Natural killer cell treated with Interleukin-12 subunit alpha and Interleukin-12 subunit beta and Interleukin-15 and Interleukin-18, amount 100 ng/mL, for 72 hours (primary cell): ENCODE measurements around the gene CCDC170. TPM values are rescaled to one million over a fixed set of nuclear protein-coding genes. Genes with fewer than 3 reads are reported as not detected.
A peak's percentile ranks its signal among the peaks of the same experiment; 100 is the strongest.
"Not testable (repeated sequence)": the region's sequence is repeated elsewhere in the genome, so short reads cannot be mapped to it uniquely, and the experiment has no call there.

Experiments
- ATAC-seq, 2 donors: fragments of 150-1000 bp; cut with Tn5 transposase in 1 of 2; sonication (Bioruptor Pico), chemical (Tn5 transposase) in 1 of 2; 2 replicates each; pipeline ENCODE4 v1.10.0; 2021
- DNase-seq: peaks from one replicate; pipeline ENCODE4 v3.0.0; 2022; ENCODE audit warnings: low spot score
- H3K27ac Mint-ChIP-seq, 2 donors: 1 replicate in 1 of 2; 2 replicates in 1 of 2; pipeline ENCODE4 v1.8.0; 2022; ENCODE audit warnings: mixed read lengths in 2 of 2, mild to moderate bottlenecking in 1 of 2, moderate library complexity in 1 of 2
- H3K27me3 Mint-ChIP-seq, 2 donors: 1 replicate in 1 of 2; 2 replicates in 1 of 2; pipeline ENCODE4 v1.8.0; 2022; ENCODE audit warnings: mixed read lengths in 2 of 2
- H3K36me3 Mint-ChIP-seq: one replicate; pipeline ENCODE4 v1.8.0; 2022; ENCODE audit warnings: mixed read lengths
- H3K4me1 Mint-ChIP-seq, 2 donors: 1 replicate in 1 of 2; 2 replicates in 1 of 2; pipeline ENCODE4 v1.8.0; 2022; ENCODE audit warnings: low read depth in 2 of 2, mixed read lengths in 2 of 2, mild to moderate bottlenecking in 1 of 2
- H3K4me3 Mint-ChIP-seq: one replicate; pipeline ENCODE4 v1.8.0; 2022; ENCODE audit warnings: mixed read lengths
- H3K9me3 Mint-ChIP-seq: 2 replicates; pipeline ENCODE4 v1.8.0; 2022; ENCODE audit warnings: mixed read lengths
- total RNA-seq, 2 donors: library from RNA; stranded (reverse); gene quantifications; one replicate each; pipeline ENCODE4 v1.2.3, GENCODE V29; 2022

CCDC170 gene
- total RNA-seq, 2 donors from 2014 or later: not detected

GRCh38 chr6:151539506-151540268 is 45.9 kb downstream of the CCDC170 start:
- DNase-seq (no peak), ATAC-seq (no peak)
- Mint-ChIP-seq H3K4me1 (no peaks in the 10 kb centered on the region), H3K27me3 (peaks cover 11 to 48% of the 10 kb centered on the region in 2 donors), H3K4me3 (no peak overlapping the region), H3K36me3 (peaks cover 15% of the 10 kb centered on the region), H3K9me3 (peaks cover 8% of the 10 kb centered on the region), H3K27ac (no peak overlapping the region)

DNA sequence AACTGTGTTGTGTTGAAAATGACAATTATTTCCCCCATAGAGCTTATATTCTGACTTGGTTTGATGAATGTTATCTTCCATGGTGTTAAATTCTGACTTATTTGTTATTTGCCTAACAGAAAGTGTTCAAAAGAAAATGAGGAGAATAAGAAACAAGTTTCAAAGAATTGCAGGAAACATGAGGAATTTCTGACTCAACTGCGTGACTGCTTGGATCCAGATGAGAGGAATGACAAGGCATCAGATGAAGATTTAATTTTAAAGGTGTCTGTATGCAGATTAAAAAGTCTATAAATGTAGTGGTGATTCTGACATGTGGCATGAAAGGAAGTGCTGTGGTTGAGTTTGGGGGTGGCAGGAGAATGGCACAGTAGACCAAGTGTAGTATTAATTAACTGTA is 50.6 kb downstream of the CCDC170 start:
- Mint-ChIP-seq H3K27me3 (peaks cover 10 to 37% of the 10 kb centered on the region in 2 donors), H3K4me1 (no peaks in the 10 kb centered on the region), H3K4me3 (no peak overlapping the region), H3K9me3 (peaks cover 7% of the 10 kb centered on the region), H3K36me3 (peaks cover 13% of the 10 kb centered on the region), H3K27ac (no peak overlapping the region)
- DNase-seq: no peak
- ATAC-seq: no peak

DNA sequence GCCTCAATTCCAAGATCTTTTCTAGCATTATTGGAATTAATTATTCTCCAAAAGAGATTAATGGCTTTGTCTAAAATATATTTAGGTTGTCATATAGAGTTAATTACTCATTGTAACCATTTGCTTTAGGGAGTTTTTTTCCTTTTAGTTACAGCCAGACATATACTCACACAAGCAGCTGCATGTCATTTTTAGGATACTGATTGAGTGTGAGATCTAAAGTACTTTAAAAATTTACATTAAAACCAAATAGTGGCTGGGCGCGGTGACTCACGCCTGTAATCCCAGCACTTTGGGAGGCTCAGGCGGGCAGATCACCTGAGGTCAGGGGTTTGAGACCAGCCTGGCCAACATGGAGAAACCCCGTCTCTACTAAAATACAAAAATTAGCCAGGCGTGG is 51.1 kb downstream of the CCDC170 start:
- not testable (repeated sequence) for H3K4me3 Mint-ChIP-seq, DNase-seq, H3K27ac Mint-ChIP-seq, H3K36me3 Mint-ChIP-seq, H3K9me3 Mint-ChIP-seq, H3K4me1 Mint-ChIP-seq, ATAC-seq
- peaks cover 6 to 33% of the 10 kb centered on the region in 2 donors for H3K27me3 Mint-ChIP-seq

- Mint-ChIP-seq H3K27me3 (peaks cover 2 to 21% of the 10 kb centered on the region in 2 donors), H3K4me1 (peaks cover 0 to 4% of the 10 kb centered on the region in 2 donors), H3K27ac (no peak overlapping the region), H3K4me3 (no peak overlapping the region), H3K36me3 (no peaks in the 10 kb centered on the region), H3K9me3 (peaks cover 2% of the 10 kb centered on the region)
- ATAC-seq (no peak), DNase-seq (no peak)
Observed at GRCh38 chr6:151546941-151547659, 53.3 kb downstream of the CCDC170 start.

GRCh38 chr6:151548201-151548600 is 54.4 kb downstream of the CCDC170 start:
- DNase-seq (no peak), ATAC-seq (no peak)
- no peaks in the 10 kb centered on the region for H3K36me3 Mint-ChIP-seq
- H3K4me3 Mint-ChIP-seq: no peak overlapping the region
- H3K9me3 Mint-ChIP-seq: peaks cover 2% of the 10 kb centered on the region
- no peak overlapping the region for H3K27ac Mint-ChIP-seq
- peaks cover 2 to 21% of the 10 kb centered on the region in 2 donors for H3K27me3 Mint-ChIP-seq
- H3K4me1 Mint-ChIP-seq: peaks cover 0 to 4% of the 10 kb centered on the region in 2 donors

GRCh38 chr6:151549790-151550189 is 56.0 kb downstream of the CCDC170 start:
- H3K27me3 Mint-ChIP-seq: peaks cover 2 to 6% of the 10 kb centered on the region in 2 donors
- DNase-seq: no peak
- H3K4me1 Mint-ChIP-seq: peaks cover 0 to 4% of the 10 kb centered on the region in 2 donors
- H3K27ac Mint-ChIP-seq: no peak overlapping the region
- peaks cover 2% of the 10 kb centered on the region for H3K9me3 Mint-ChIP-seq
- H3K4me3 Mint-ChIP-seq: no peak overlapping the region
- H3K36me3 Mint-ChIP-seq: no peaks in the 10 kb centered on the region
- ATAC-seq: no peak

GRCh38 chr6:151550618-151551017 is 56.8 kb downstream of the CCDC170 start:
- Mint-ChIP-seq H3K9me3 (peaks cover 2% of the 10 kb centered on the region), H3K4me3 (no peak overlapping the region), H3K27ac (no peak overlapping the region), H3K27me3 (peaks cover 2 to 6% of the 10 kb centered on the region in 2 donors), H3K36me3 (no peaks in the 10 kb centered on the region), H3K4me1 (peaks cover 0 to 4% of the 10 kb centered on the region in 2 donors)
- ATAC-seq: no peak
- no peak for DNase-seq

- H3K27ac Mint-ChIP-seq: no peak overlapping the region
- H3K4me3 Mint-ChIP-seq: no peak overlapping the region
- H3K36me3 Mint-ChIP-seq: no peaks in the 10 kb centered on the region
- H3K4me1 Mint-ChIP-seq: peaks cover 0 to 4% of the 10 kb centered on the region in 2 donors
- H3K9me3 Mint-ChIP-seq: peaks cover 2% of the 10 kb centered on the region
- ATAC-seq (peak; percentile 36 to 40), DNase-seq (no peak)
- H3K27me3 Mint-ChIP-seq: peaks cover 2 to 6% of the 10 kb centered on the region in 2 donors
Observed at GRCh38 chr6:151551223-151551857, 57.5 kb downstream of the CCDC170 start.

GRCh38 chr6:151553416-151554165 is 59.8 kb downstream of the CCDC170 start:
- ATAC-seq (no peak), DNase-seq (no peak)
- Mint-ChIP-seq H3K27ac (no peak overlapping the region), H3K27me3 (peaks cover 0 to 5% of the 10 kb centered on the region in 2 donors), H3K36me3 (peaks cover 4% of the 10 kb centered on the region), H3K4me1 (peaks cover 0 to 4% of the 10 kb centered on the region in 2 donors), H3K4me3 (no peak overlapping the region), H3K9me3 (no peaks in the 10 kb centered on the region)

DNA sequence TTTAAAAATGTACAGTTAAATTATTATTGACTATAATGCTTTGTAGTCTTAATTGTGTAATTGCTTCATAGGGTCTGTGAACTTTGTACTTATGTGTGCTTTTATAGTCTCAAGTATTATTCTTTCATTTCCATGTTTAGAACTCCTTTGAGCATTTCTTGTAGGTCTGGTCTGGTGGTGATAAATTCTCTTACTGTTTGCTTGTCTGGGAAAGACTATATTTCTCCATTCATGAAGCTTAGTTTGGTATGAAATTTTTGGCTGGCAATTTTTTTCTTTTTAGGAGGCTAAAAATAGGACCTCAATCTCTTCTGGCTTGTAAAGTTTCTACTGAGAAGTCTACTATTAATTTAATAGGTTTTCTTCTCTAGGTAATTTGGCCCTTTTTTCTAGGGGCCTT is 67.4 kb downstream of the CCDC170 start:
- DNase-seq (no peak), ATAC-seq (no peak)
- H3K27ac Mint-ChIP-seq: no peak overlapping the region
- no peak overlapping the region for H3K4me3 Mint-ChIP-seq
- no peaks in the 10 kb centered on the region for H3K4me1 Mint-ChIP-seq
- peaks cover 32% of the 10 kb centered on the region for H3K36me3 Mint-ChIP-seq
- H3K27me3 Mint-ChIP-seq: peaks cover 10 to 26% of the 10 kb centered on the region in 2 donors
- H3K9me3 Mint-ChIP-seq: peaks cover 20% of the 10 kb centered on the region

DNA sequence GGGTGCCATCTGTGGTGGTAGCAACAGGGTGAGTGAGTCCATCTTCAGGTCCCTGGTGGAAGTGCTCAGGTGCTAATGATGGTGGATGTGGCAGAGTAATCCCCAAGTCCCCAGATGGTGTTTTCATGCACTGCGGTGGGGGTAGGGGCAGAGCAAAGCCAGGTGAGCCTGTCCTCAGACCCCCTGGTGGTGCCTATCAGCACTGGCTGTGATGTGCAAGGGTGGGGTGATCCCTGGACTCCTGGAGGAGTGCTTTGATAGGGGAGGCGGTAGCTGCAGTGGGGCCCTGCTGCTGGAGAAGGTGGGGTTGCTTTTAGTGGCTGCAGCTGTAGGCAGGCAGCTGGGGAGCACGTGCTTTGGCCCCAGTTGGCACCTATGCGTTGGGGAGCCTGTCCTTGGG is 70.8 kb downstream of the CCDC170 start:
- Mint-ChIP-seq H3K4me3 (no peak overlapping the region), H3K27me3 (peaks cover 10 to 19% of the 10 kb centered on the region in 2 donors), H3K36me3 (peaks cover 26% of the 10 kb centered on the region), H3K4me1 (no peaks in the 10 kb centered on the region), H3K27ac (no peak overlapping the region), H3K9me3 (peaks cover 20% of the 10 kb centered on the region)
- ATAC-seq (peak in 1 of 2 donors; percentile 15), DNase-seq (no peak)

GRCh38 chr6:151565940-151566339 is 72.1 kb downstream of the CCDC170 start:
- no peak overlapping the region for H3K4me3 Mint-ChIP-seq
- peaks cover 17% of the 10 kb centered on the region for H3K9me3 Mint-ChIP-seq
- H3K27me3 Mint-ChIP-seq: peaks cover 8 to 14% of the 10 kb centered on the region in 2 donors
- peaks cover 21% of the 10 kb centered on the region for H3K36me3 Mint-ChIP-seq
- H3K27ac Mint-ChIP-seq: no peak overlapping the region
- H3K4me1 Mint-ChIP-seq: no peaks in the 10 kb centered on the region
- DNase-seq (no peak), ATAC-seq (no peak)

DNA sequence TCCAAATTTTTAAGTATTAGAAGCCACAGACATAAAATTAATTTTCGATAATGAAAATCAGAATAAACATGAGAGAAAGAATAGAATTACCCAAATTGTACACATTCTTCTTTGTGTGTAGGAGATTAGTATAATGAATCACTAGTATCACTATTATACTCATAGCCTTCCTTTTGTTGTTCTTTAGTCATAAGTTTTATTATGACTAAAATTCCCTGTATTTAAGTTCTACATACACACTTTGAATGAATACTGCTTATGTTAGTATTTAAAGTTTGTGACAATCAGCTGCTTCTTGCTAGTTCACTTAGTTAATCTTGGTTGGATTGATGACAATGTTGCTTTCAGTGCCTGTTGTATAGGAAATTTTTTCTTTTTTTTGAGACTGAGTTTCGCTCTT is 72.7 kb downstream of the CCDC170 start:
- Mint-ChIP-seq H3K36me3 (peaks cover 16% of the 10 kb centered on the region), H3K4me3 (no peak overlapping the region), H3K9me3 (peaks cover 13% of the 10 kb centered on the region), H3K27me3 (peaks cover 8 to 14% of the 10 kb centered on the region in 2 donors), H3K4me1 (no peaks in the 10 kb centered on the region), H3K27ac (no peak overlapping the region)
- ATAC-seq: peak in 1 of 2 donors; percentile 67
- DNase-seq: no peak
